Stimulated activated CD8-positive, alpha-beta memory T cell treated with anti-CD3 and anti-CD28 coated beads, Interleukin-4, amount 100 ng/mL, for 48 hours (primary cell): ENCODE results near the gene JPH3.

ENCODE experiments used
- DNase-seq: peaks from one replicate; pipeline ENCODE4 v3.0.0-alpha.2; 2020

The JPH3 gene

DNA sequence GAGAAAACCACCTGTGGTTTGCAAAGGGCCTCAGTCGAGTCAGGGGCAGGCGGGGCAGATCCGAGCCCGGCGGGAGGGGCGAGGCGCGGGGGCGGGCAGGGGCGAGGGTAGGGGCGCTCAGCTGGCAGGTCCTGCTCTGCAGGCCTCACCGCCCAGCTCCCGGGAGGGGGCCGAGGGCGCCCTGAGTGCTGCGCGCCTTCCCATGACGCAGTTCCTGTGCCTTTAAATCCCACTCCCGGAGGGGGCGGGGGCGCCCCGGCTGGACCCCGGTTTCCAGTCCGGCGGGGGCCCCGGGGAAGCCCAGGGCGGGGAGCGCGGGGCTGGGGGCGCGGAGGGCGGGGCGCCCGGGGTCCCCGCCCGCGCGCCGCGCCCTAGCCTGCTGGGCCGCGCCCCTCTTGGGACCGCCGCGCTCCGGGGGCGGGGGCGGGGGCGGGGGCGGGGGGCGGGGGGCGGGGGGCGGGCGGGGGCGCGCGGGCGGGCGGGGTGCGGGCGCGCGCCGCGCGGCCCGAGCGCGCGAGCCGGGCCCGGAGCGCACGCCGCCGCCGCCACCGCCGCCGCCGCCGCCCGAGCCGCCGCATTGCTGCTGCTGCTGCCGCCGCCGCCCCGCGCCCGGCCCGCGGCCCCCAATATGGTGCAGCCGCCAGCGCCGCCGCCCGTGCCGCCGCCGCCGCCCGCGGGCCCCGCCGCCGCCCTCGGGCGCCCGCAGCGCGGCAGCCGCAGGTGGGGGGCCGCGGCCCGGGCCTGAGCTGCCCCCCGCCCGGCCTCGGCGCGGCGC, at the start of gene JPH3:
Gene JPH3 (plus strand): TSS at position 508 of the 775 bp plus-strand sequence. CDS start 639 bp downstream, outside the sequence.
- no peak for DNase-seq

DNA sequence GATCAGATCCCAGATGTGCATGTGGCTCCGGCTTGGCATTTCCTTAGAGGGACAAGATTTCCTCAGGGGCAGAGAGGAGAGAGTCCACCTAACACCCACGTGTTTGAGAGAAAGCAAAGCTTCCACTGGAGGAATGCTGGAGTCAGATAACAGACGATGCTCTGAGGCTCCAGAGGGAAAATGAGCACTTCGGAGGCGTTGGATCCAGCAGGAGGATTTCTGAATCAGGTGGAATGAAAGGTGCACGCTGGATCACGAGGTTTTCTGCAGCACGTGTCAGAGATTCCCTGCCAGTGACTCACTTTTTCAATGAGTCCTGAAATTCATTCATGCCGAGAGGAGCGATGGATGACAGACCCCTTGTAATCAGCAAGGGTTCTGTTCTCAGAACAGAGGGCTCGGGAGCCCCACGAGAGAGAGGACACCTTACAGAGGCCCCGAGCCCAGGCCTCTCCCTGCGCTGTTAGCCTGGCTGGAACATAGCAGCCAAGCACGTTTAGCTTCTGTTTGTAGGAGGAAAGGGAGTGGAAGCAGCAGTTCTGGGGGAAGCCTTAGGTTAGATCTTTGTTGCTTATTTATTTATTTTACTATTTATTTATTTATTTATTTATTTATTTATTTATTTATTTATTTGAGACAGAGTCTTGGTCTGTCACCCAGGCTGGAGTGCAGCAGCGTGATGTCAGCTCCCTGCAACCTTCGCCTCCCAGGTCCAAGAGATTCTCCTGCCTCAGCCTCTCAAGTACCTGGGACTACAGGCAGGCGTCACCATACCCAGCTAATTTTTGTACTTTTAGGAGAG, 49.3 kb upstream of the JPH3 start:
- DNase-seq, result no peak

DNA sequence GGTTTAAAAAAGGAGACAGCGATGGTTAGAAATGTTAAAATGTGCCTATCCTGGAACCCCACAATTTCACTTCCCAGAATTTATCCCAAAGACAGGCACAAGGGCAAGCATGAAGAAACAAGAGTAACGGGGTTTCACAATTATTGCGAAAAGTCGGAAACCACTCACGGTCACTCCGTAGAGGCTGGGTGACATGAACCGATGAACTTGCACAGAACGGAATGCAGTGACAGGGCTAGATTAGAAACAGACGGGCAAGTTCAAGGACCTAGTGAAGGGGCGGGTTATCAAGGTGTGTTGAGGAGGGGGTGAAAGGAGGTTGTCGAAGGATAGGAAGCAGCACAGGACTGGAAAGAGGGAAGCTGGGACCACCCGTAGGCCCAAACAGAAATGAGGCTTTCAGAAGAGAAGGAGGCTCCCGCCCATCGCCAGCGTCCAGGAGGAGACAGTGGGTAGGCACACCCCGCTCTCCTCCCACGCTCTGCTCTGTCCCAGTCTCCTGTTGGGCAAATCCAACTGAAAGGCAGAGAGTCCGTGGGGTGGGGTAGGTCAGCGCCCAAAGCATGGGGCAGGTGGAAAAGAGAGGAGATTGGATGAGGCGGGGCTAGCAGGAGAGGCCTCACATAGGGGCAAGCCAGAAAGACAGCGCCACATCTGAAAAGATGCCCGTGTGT, 47.4 kb upstream of the JPH3 start:
- no peak for DNase-seq

DNA sequence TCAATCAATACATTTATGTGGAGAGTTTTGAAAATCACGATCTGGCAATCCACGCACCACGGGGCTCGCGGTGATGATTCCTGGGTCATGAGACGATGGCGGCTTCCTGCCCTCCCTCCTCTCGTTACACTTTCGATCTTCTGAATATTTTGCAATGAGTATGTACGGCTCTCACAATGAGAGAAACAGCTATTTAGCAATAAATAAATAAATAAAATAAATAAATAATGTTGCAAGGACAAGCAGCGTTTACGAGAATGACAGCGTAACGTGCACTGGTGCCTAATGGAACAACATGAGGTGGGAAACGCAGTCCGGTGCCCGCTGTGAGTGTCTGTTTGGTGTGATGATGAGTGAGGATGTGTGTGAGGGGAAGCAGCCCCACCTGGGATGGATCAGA, 46.7 kb upstream of the JPH3 start:
- DNase-seq, result no peak

- DNase-seq, result no peak
Measured at GRCh38 chr16:87556941-87557459, 45.3 kb upstream of the JPH3 start.

DNA sequence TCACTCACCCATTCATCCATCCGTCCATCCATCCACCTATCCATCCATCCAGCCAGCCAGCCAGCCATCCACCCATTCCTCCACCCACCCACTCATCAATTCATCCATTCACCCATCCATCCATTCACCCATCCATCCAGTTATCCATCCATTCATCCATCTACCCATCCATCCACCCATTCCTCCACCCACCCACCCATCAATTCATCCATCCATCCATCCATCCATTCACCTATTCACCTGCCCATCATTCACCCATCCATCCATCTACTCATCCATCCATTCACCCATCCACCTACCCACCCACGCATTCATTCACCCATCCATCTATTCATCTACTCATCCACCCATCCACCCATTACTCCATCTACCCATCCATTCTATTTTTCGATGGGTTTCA, 43.6 kb upstream of the JPH3 start:
- DNase-seq, result no peak

DNA sequence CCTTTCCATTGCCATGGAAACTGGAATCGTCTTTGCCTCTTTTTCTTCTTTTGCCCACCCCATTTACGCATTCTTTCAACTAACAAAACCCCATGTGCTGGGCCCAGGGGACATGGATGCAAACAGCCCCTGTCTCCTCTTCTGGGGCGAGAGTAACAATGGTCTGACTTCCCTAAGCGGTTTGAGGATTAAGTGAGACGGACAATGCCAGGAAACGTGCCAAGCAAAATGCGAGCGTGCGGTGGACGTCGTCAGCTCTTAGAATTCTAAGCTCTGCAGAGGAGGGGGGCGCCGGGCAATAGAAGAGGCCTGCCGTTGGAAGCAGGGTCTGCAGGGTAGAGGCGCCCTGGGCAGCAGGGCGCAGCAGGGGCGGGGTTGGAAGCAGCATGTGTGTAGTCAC, 42.4 kb upstream of the JPH3 start:
- DNase-seq, result no peak

- DNase-seq, result peak; percentile 72
Measured at GRCh38 chr16:87560428-87561199, 41.7 kb upstream of the JPH3 start.

DNA sequence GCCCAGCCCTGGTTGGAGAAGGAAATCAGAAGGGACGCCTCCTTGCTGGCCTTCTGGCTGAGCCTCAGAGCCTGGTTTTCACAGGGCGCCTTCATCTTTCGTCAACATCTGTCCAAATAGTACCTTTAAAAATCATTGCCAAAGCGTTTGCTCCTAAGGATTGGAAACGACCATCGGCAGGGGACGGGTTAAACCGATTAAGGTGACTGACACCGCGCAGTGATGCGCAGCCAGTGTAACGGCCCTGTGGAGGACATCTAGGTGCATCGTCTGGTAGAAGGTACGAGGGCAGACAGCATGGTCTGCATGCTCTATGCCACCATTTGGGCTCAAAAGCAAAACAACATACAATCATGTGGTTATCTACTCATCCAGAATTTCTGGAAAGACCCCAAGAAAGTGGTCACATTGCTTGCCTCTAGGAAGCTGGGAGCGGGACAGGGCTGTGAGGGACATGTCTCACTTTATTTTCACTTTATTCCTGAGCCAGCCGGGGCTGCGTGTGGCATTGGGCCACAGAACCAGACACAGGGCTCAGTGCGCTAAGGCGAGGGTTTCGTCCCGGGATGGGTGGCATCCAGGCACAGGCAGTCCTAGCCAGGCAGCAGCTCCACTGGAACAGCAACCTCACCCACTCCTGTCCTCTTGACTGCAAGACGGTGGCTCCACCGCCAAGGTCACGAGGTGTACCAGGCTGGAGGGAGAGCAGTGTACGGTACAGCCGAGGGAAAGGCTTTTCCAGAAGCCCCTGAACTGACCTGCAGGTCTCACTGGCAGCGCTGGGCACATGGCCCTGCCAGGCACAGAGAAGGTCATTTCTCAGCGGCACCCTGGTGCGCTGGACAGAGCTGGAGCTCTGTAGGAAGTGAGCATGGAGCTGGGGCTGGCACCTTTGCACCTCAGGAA, 40.9 kb upstream of the JPH3 start:
- no peak for DNase-seq

DNA sequence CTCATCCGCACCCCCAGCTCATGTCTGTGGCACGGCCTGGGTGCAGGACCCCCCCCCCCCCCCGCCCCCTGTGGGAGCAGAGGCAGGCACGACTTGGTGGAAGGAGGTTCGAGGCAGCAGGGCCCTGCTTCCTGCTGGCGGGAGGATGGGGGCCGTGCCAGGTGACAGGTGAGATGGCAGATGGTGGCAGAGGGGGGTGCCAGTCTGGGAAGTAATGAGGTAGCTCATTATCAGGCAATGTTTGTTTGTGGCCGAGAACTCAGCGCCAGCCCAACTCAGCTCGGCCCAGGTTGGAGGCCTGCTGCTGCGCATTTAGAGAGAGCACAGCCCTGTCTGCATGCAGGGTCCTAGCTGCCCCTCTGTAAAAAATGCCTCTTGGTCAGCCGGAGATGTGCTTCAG, 40.1 kb upstream of the JPH3 start:
- no peak for DNase-seq

DNA sequence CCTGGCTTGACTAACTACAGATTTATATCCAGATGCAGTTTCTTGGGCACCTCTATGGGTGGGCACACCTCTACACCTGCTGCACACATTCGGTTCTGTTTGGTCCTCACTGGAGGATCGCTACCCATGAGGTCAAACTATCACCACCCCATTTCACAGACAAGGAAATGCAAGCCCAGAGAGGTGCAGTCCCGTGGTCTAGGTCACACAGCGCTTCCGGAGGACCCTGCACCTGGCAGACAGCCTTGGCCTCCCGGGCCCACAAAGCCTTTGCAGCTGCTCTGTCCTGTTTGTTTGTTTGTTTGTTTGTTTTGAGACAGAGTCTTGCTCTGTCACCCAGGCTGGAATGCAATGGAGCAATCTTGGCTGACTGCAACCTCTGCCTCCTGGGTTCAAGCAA, 39.3 kb upstream of the JPH3 start:
- no peak for DNase-seq

DNA sequence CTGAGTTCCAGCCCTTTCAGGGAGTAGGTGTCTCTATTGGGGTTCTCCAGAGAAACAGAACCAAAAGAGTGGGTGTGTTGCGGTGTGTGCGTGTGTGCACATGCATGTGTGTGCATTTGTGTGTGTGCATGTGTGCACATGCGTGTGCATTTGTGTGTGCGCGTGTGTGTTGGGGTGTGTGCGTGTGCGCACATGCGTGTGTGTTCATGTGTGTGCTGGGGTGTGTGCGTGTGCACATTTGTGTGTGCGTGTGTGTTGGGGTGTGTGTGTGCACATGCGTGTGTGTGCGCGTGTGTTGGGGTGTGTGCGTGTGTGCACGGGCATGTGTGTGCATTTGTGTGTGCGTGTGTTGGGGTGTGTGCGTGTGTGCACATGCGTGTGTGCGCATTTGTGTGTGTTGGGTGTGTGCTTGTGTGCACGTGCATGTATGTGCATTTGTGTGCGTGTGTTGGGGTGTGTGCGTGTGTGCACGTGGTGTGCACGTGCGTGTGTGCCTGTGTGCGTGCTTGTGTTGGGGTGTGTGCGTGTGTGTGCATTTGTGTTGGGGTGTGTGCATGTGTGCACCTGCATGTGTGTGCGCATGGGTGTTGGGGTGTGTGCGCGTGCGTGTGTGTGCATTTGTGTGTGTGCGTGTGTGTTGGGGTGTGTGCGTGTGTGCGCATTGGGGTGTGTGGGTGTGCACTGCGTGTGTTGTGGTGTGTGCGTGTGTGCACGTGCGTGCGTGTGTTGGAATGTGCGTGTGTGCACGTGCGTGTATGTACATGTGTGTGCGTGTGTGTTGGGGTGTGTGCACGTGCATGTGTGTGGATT, 38.4 kb upstream of the JPH3 start:
- DNase-seq, result no peak

- no peak for DNase-seq
Measured at GRCh38 chr16:87564524-87564778, 37.9 kb upstream of the JPH3 start.

DNA sequence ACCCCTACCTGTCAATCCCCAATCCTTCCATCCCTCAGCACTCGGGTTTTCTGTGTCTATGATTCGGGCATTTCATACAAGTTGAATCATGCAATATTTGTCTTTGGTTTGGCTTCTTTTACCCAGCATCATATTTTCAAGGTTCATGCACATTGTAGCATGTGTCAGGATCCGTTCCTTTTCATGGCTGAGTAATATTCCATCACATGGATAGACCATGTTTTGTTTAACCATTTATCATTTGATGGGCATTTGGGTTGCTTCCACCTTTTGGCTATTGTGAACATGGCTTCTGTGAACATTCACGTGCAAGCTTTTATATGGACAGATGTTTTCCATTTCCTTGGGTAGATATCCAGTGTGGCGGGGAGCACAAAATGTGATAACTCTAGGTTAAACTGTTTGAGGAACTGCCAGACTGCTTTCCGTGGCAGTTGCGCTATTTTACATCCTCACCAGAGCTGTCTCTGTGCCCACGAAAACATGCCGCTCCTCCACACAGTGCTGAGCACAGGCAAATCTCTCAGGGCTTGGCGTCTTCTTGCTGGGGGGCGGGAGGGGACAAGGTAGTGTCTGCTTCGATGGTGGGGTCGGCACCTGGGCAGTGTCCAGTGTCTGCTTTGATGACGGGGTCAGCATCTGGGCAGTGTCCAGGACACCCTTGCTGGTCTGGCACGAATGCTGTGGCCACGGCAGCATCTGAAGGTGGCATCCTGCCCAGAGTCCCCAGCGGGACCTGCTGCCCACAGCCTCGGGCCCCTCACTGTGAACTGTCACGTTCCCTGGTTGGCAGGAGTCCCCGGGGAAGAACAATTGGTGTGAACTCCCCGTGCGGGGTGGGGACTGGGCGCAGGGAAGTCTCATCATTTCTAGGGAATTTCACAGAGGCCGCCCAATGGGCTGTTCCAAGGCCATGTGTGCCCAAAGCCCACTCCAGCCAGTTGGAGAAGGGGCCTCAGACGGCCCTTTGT, 32.4 kb upstream of the JPH3 start:
- no peak for DNase-seq

- DNase-seq, result no peak
Measured at GRCh38 chr16:87570572-87570937, 31.8 kb upstream of the JPH3 start.

- DNase-seq, result peak; percentile 50
Measured at GRCh38 chr16:87570938-87571867, 31.1 kb upstream of the JPH3 start.

DNA sequence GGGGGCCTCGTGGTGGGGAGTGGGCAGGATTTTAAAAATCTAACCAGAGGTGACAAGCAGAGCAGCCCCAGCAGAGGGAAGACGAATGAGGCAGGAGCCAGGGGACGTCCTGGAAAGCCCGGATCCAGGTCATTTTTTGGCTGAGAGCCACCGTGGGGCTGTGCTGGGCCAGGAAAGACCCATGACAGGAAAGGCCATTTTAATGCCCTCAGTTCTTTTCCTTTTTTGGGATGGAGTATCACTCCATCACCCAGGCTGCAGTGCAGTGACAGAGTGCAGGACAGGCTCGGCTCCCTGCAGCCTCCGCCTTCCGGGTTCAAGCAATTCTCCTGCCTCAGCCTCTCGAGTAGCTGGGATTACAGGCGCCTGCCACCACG, 30.5 kb upstream of the JPH3 start:
- DNase-seq, result no peak

- DNase-seq, result no peak
Measured at GRCh38 chr16:87572959-87573358, 29.3 kb upstream of the JPH3 start.
